ENCODE results near the gene MFSD2A. TPM values are rescaled to one million over a fixed set of nuclear protein-coding genes. Genes with fewer than 3 reads are reported as not detected.

The MFSD2A gene
- total RNA-seq, 1 donor: 6.0 TPM

- DNase-seq (ENCODE audit: low read depth): peak; percentile 48
- TF ChIP-seq CTCF (IDR thresholded peaks at IDR 0.05; ENCODE audit: insufficient read depth, low read depth, low read length): no peak
- no peak overlapping the region for H3K4me3 ChIP-seq (ENCODE audit: low read depth, low read length)
These were observed 59.3 kb downstream of the MFSD2A start for GRCh38 chr1:40014253-40014706.

DNA sequence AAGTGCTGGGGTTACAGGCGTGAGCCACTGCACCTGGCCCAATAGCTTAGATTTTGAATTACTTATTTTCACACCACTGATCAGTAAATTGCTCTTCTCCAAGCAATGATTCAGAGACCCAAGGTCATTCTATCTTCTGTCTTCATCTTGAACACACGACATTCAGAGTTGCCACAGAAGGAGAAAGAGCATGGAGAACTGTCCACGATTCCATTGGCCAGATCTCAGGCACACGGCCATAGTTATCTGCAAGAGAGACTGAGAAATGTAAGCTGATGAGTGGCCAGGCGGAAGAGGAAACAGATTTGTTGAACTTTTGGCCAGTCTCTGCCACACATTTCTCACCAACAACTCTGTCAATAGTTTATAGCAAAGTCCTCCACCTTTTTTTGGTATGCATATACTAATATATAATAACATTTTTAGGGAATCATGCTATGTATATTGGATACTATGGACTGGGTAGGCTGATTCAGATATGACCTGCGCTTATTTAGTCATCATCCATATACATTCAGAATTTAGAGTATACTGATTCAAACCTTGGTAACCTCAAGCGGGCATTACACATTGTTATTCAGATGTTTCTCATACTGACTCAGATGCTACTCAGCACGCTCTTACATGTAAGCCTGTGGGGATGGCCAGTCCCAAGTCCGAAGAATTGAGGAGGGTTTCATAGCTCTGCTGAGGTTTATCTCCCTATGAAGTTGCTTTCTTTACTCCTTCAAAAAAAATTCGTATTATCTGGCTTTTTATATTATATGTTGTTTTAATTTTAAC lies 60.1 kb downstream of the MFSD2A start:
- no peak for TF ChIP-seq CTCF (IDR thresholded peaks at IDR 0.05; ENCODE audit: insufficient read depth, low read depth, low read length)
- no peak overlapping the region for H3K4me3 ChIP-seq (ENCODE audit: low read depth, low read length)
- DNase-seq (ENCODE audit: low read depth): peak; percentile 59

- no peak for TF ChIP-seq CTCF (IDR thresholded peaks at IDR 0.05; ENCODE audit: insufficient read depth, low read depth, low read length)
- no peak for DNase-seq (ENCODE audit: low read depth)
- H3K4me3 ChIP-seq (ENCODE audit: low read depth, low read length): no peak overlapping the region
These were observed 63.1 kb downstream of the MFSD2A start for GRCh38 chr1:40017951-40018575.

Small RNA genes lying within 50 kb of the gene (small RNA-seq; reads per million reads assigned to genes)
- not detected for gene RF00019

Other genes starting within 250 kb of the MFSD2A start
- gene PPIE, start 216.3 kb upstream of the MFSD2A start, total RNA-seq: 23.8 and 31.1 TPM in 2 replicates
- gene OXCT2, start 183.8 kb upstream of the MFSD2A start, total RNA-seq: 1.7 and 5.2 TPM in 2 replicates
- under 0.01 TPM in 1 of 2 replicates, not detected in the other for gene BMP8B, start 166.3 kb upstream of the MFSD2A start, total RNA-seq
- 19.6 and 23.3 TPM in 2 replicates for gene TRIT1, start 71.6 kb upstream of the MFSD2A start, total RNA-seq
- under 0.01 TPM in 1 of 2 replicates, not detected in the other for gene MYCL, start 53.2 kb upstream of the MFSD2A start, total RNA-seq
- gene CAP1, start 85.6 kb downstream of the MFSD2A start, total RNA-seq: 541 and 671 TPM in 2 replicates
- gene PPT1, start 142.1 kb downstream of the MFSD2A start, total RNA-seq: 38.3 and 70.8 TPM in 2 replicates
- 20.3 and 26.3 TPM in 2 replicates for gene RLF, start 206.2 kb downstream of the MFSD2A start, total RNA-seq

All from fibroblast of villous mesenchyme (primary cell).